CD4-positive, CD25-positive, alpha-beta regulatory T cell (primary cell): Measurements from ENCODE around the gene NOCT. TPM values are rescaled to one million over a fixed set of nuclear protein-coding genes. Genes with fewer than 3 reads are reported as not detected.
"Not testable (repeated sequence)": the region's sequence is repeated elsewhere in the genome, so short reads cannot be mapped to it uniquely, and the experiment has no call there.

Source experiments
- ATAC-seq, 2 donors: fragments of 150-1000 bp; cut with Tn5 transposase; one replicate each; pipeline ENCODE4 v1.10.0; 2021; ENCODE audit warnings: low read depth in 2 of 2, moderate number of reproducible peaks in 2 of 2, moderate library complexity in 1 of 2
- DNase-seq, 3 donors: peaks; one replicate each; pipeline versions ENCODE4 v3.0.0 to v3.0.0-alpha.2; 2012 to 2022; ENCODE audit warnings: mixed read lengths in 1 of 3
- H3K27ac ChIP-seq: one replicate; pipeline ENCODE4 v1.7.0; 2013; ENCODE audit warnings: mild to moderate bottlenecking, low read length; ENCODE audit not compliant: insufficient read depth, poor library complexity, severe bottlenecking
- H3K27me3 ChIP-seq: one replicate; pipeline ENCODE4 v1.7.0; 2013; ENCODE audit warnings: low read length; ENCODE audit not compliant: control insufficient read depth, insufficient read depth
- H3K36me3 ChIP-seq: one replicate; pipeline ENCODE4 v1.7.0; 2013; ENCODE audit warnings: mild to moderate bottlenecking, low read length, moderate library complexity; ENCODE audit not compliant: control insufficient read depth, insufficient read depth
- H3K4me1 ChIP-seq: 2 replicates; pipeline ENCODE4 v1.7.0; 2013; ENCODE audit warnings: mild to moderate bottlenecking, low read length; ENCODE audit not compliant: insufficient read depth, control insufficient read depth, poor library complexity, severe bottlenecking
- H3K4me3 ChIP-seq: one replicate; pipeline ENCODE4 v1.7.0; 2013; ENCODE audit warnings: low read depth, mild to moderate bottlenecking, low read length, moderate library complexity
- H3K9me3 ChIP-seq, 2 experiments: 1 replicate in 1 of 2; 2 replicates in 1 of 2; pipeline ENCODE4 v1.7.0; 2013; ENCODE audit warnings: low read length in 2 of 2, mild to moderate bottlenecking in 1 of 2, moderate library complexity in 1 of 2; ENCODE audit not compliant: control insufficient read depth in 2 of 2
- H3K27ac Mint-ChIP-seq, 3 donors: one replicate each; pipeline ENCODE4 v1.8.0; 2020 to 2022; ENCODE audit warnings: mild to moderate bottlenecking in 3 of 3, mixed read lengths in 3 of 3, moderate library complexity in 2 of 3
- H3K27me3 Mint-ChIP-seq: one replicate; pipeline ENCODE4 v1.8.0; 2022; ENCODE audit warnings: mild to moderate bottlenecking, mixed read lengths
- H3K36me3 Mint-ChIP-seq: one replicate; pipeline ENCODE4 v1.8.0; 2020; ENCODE audit warnings: mixed read lengths
- H3K4me1 Mint-ChIP-seq, 4 donors: one replicate each; pipeline ENCODE4 v1.8.0; 2020 to 2022; ENCODE audit warnings: mixed read lengths in 4 of 4, mild to moderate bottlenecking in 1 of 4
- H3K4me3 Mint-ChIP-seq, 4 donors: one replicate each; pipeline ENCODE4 v1.8.0; 2020 to 2022; ENCODE audit warnings: mild to moderate bottlenecking in 4 of 4, mixed read lengths in 4 of 4, moderate library complexity in 3 of 4
- H3K9me3 Mint-ChIP-seq, 7 donors: one replicate each; pipeline ENCODE4 v1.8.0; 2020 to 2022; ENCODE audit warnings: mixed read lengths in 7 of 7, mild to moderate bottlenecking in 3 of 7, moderate library complexity in 2 of 7
- polyA plus RNA-seq, 4 donors: library from polyadenylated mRNA; unstranded; fragments of 300-500 nt; fragmentation: Illumina TruSeq; gene quantifications; one replicate each; pipeline ENCODE4 v1.2.3, GENCODE V29; 2021
- total RNA-seq: library from RNA; stranded (reverse); gene quantifications from one replicate; pipeline ENCODE4 v1.2.3, GENCODE V29; 2022

Gene NOCT
- total and polyA plus RNA-seq, 5 donors from 2014 or later = 0.14 to 14.6 (median 0.34) TPM; not detected in 1

- no peaks in the 10 kb centered on the region for H3K9me3 ChIP-seq
- H3K4me3 ChIP-seq = no peak overlapping the region
- H3K36me3 ChIP-seq = no peaks in the 10 kb centered on the region
- H3K4me1 Mint-ChIP-seq = no peaks in the 10 kb centered on the region
- DNase-seq (no peak), ATAC-seq (no peak)
- no peaks in the 10 kb centered on the region for H3K4me1 ChIP-seq
- no peak overlapping the region for H3K4me3 Mint-ChIP-seq
- H3K27ac ChIP-seq = no peak overlapping the region
- H3K36me3 Mint-ChIP-seq = no peaks in the 10 kb centered on the region
- H3K9me3 Mint-ChIP-seq = no peaks in the 10 kb centered on the region
- H3K27ac Mint-ChIP-seq = no peak overlapping the region
- H3K27me3 ChIP-seq = no peaks in the 10 kb centered on the region
- H3K27me3 Mint-ChIP-seq = no peaks in the 10 kb centered on the region
These were observed 15.9 kb upstream of the NOCT start for GRCh38 chr4:138999666-139000065.

- H3K9me3 ChIP-seq, H3K4me3 Mint-ChIP-seq, ATAC-seq, H3K36me3 Mint-ChIP-seq, H3K27me3 Mint-ChIP-seq, H3K4me3 ChIP-seq, H3K4me1 Mint-ChIP-seq, H3K27ac ChIP-seq, H3K36me3 ChIP-seq, H3K4me1 ChIP-seq, DNase-seq, H3K27me3 ChIP-seq, H3K27ac Mint-ChIP-seq, H3K9me3 Mint-ChIP-seq: not testable (repeated sequence)
These were observed 15.4 kb upstream of the NOCT start for GRCh38 chr4:139000134-139000533.

GRCh38 chr4:139001430-139001829 is 14.2 kb upstream of the NOCT start:
- not testable (repeated sequence) for H3K4me3 ChIP-seq, H3K9me3 Mint-ChIP-seq, H3K27ac Mint-ChIP-seq, H3K4me1 ChIP-seq, H3K27me3 Mint-ChIP-seq, H3K36me3 Mint-ChIP-seq, H3K4me3 Mint-ChIP-seq, H3K4me1 Mint-ChIP-seq, H3K9me3 ChIP-seq, H3K27ac ChIP-seq, DNase-seq, ATAC-seq, H3K36me3 ChIP-seq, H3K27me3 ChIP-seq

GRCh38 chr4:139003668-139004067 is 11.9 kb upstream of the NOCT start:
- not testable (repeated sequence) for H3K4me1 Mint-ChIP-seq, H3K4me3 ChIP-seq, H3K36me3 Mint-ChIP-seq, H3K27ac ChIP-seq, H3K27ac Mint-ChIP-seq, H3K4me1 ChIP-seq, H3K9me3 ChIP-seq, H3K27me3 ChIP-seq, H3K4me3 Mint-ChIP-seq, H3K9me3 Mint-ChIP-seq, DNase-seq, ATAC-seq, H3K27me3 Mint-ChIP-seq, H3K36me3 ChIP-seq

- Mint-ChIP-seq H3K36me3 (no peaks in the 10 kb centered on the region), H3K4me3 (no peak overlapping the region), H3K4me1 (no peaks in the 10 kb centered on the region), H3K27me3 (no peaks in the 10 kb centered on the region), H3K27ac (no peak overlapping the region), H3K9me3 (no peaks in the 10 kb centered on the region)
- no peaks in the 10 kb centered on the region for H3K9me3 ChIP-seq
- DNase-seq (no peak), ATAC-seq (no peak)
- H3K4me3 ChIP-seq = no peak overlapping the region
- H3K27me3 ChIP-seq = no peaks in the 10 kb centered on the region
- no peaks in the 10 kb centered on the region for H3K36me3 ChIP-seq
- no peak overlapping the region for H3K27ac ChIP-seq
- no peaks in the 10 kb centered on the region for H3K4me1 ChIP-seq
These were observed 9.8 kb upstream of the NOCT start for GRCh38 chr4:139005774-139006173.

- ATAC-seq = no peak
- no peaks in the 10 kb centered on the region for H3K27me3 Mint-ChIP-seq
These were observed 7.9 kb upstream of the NOCT start for GRCh38 chr4:139007640-139008039.

GRCh38 chr4:139008278-139008677 is 7.3 kb upstream of the NOCT start:
- not testable (repeated sequence) for H3K27me3 ChIP-seq, DNase-seq, H3K36me3 Mint-ChIP-seq, H3K9me3 ChIP-seq, H3K4me1 Mint-ChIP-seq, H3K4me3 Mint-ChIP-seq, H3K27me3 Mint-ChIP-seq, H3K27ac Mint-ChIP-seq, H3K4me3 ChIP-seq, H3K9me3 Mint-ChIP-seq, H3K4me1 ChIP-seq, H3K36me3 ChIP-seq, H3K27ac ChIP-seq, ATAC-seq

More at GRCh38 chr4:139007640-139008039, 7.9 kb upstream of the NOCT start:
- Mint-ChIP-seq H3K9me3 (no peaks in the 10 kb centered on the region), H3K4me3 (no peak overlapping the region), H3K36me3 (no peaks in the 10 kb centered on the region), H3K4me1 (no peaks in the 10 kb centered on the region), H3K27ac (no peak overlapping the region)
- Histone ChIP-seq H3K4me1 (no peaks in the 10 kb centered on the region), H3K4me3 (no peak overlapping the region), H3K27me3 (no peaks in the 10 kb centered on the region), H3K9me3 (no peaks in the 10 kb centered on the region), H3K27ac (no peak overlapping the region), H3K36me3 (no peaks in the 10 kb centered on the region)
- no peak for DNase-seq

GRCh38 chr4:139009702-139010101 is 5.9 kb upstream of the NOCT start:
- Mint-ChIP-seq H3K4me1 (peaks cover 0 to 5% (median 2%) of the 10 kb centered on the region in 4 donors), H3K9me3 (no peaks in the 10 kb centered on the region), H3K27me3 (no peaks in the 10 kb centered on the region), H3K4me3 (no peak overlapping the region), H3K36me3 (no peaks in the 10 kb centered on the region), H3K27ac (peak overlapping the region in 2 of 3 donors; percentile 14 to 57)
- ATAC-seq (no peak), DNase-seq (no peak)
- Histone ChIP-seq H3K36me3 (no peaks in the 10 kb centered on the region), H3K4me1 (peaks cover 2% of the 10 kb centered on the region), H3K9me3 (no peaks in the 10 kb centered on the region), H3K27me3 (no peaks in the 10 kb centered on the region), H3K4me3 (no peak overlapping the region), H3K27ac (no peak overlapping the region)
